H1 (cell line): ENCODE measurements around the gene SELPLG. TPM values are rescaled to one million over a fixed set of nuclear protein-coding genes. Genes with fewer than 3 reads are reported as not detected.

Experiments
- CTCF ChIA-PET: fragments of 300-600 bp; sonication (Branson Sonifier 250); formaldehyde crosslinking; loops from one replicate; lab custom pipeline; 2021; ENCODE audit not compliant: partially characterized antibody; lab: Charles Lee
- POLR2A ChIA-PET: fragments of 300-600 bp; sonication (Branson Sonifier 250); formaldehyde crosslinking; loops from one replicate; lab custom pipeline; 2021; ENCODE audit warnings: inconsistent platforms; ENCODE audit not compliant: partially characterized antibody; lab: Charles Lee
- DNase-seq, 2 experiments: peaks; one replicate each; pipeline versions ENCODE4 v3.0.0 to v3.0.0-alpha.2; 2010 to 2022; ENCODE audit warnings: low spot score in 2 of 2, low read depth in 1 of 2, mixed read lengths in 1 of 2
- FAIRE-seq: peaks from 2 replicates; lab custom pipeline; 2011; peaks lifted over from hg19 to GRCh38; lab: Jason Lieb, UNC
- H2AFZ ChIP-seq: 2 replicates; pipeline ENCODE4 v1.8.1; 2012; ENCODE audit warnings: low read length, inconsistent platforms
- H2AK5ac ChIP-seq: 2 replicates; pipeline ENCODE4 v1.6.1; 2013; ENCODE audit warnings: low read depth, low read length
- H2BK120ac ChIP-seq: replicated peaks from 2 replicates; pipeline ENCODE3; 2013; ENCODE audit warnings: low read depth, low read length, inconsistent platforms
- H2BK12ac ChIP-seq: 2 replicates; pipeline ENCODE4 v1.6.1; 2013; ENCODE audit warnings: low read depth, low read length
- H2BK15ac ChIP-seq: 2 replicates; pipeline ENCODE4 v1.6.1; 2013; ENCODE audit warnings: low read length
- H2BK20ac ChIP-seq: 2 replicates; pipeline ENCODE4 v1.6.1; 2013; ENCODE audit warnings: low read length
- H2BK5ac ChIP-seq: 2 replicates; pipeline ENCODE4 v1.6.1; 2013; ENCODE audit warnings: low read depth, low read length
- H3K14ac ChIP-seq: 2 replicates; pipeline ENCODE4 v1.6.1; 2013; ENCODE audit warnings: inconsistent platforms; ENCODE audit not compliant: insufficient read length
- H3K18ac ChIP-seq: 2 replicates; pipeline ENCODE4 v1.6.1; 2013; ENCODE audit warnings: low read length; ENCODE audit errors: extremely low read depth
- H3K23ac ChIP-seq: 2 replicates; pipeline ENCODE4 v1.6.1; 2013; ENCODE audit warnings: inconsistent platforms; ENCODE audit not compliant: insufficient read length
- H3K23me2 ChIP-seq: 2 replicates; pipeline ENCODE4 v1.6.1; 2013; ENCODE audit warnings: low read depth, low read length
- H3K27ac ChIP-seq: 2 replicates; pipeline ENCODE4 v1.6.1; 2011; ENCODE audit warnings: low read depth, low read length, inconsistent platforms
- H3K27me3 ChIP-seq, 4 experiments: replicated peaks in 1 of 4; 1 replicate in 1 of 4; 2 replicates in 3 of 4; pipeline versions ENCODE4 v1.6.1 to v1.8.1; 2011 to 2013; ENCODE audit warnings: low read length in 3 of 4, mild to moderate bottlenecking in 3 of 4, inconsistent platforms in 2 of 4, mixed read lengths in 2 of 4, moderate library complexity in 1 of 4; ENCODE audit not compliant: control insufficient read depth in 3 of 4, insufficient read depth in 3 of 4; ENCODE audit errors: extremely low read depth in 1 of 4
- H3K36me3 ChIP-seq, 4 experiments: 2 replicates each; pipeline versions ENCODE4 v1.6.1 to v1.8.1; 2011 to 2013; ENCODE audit warnings: mild to moderate bottlenecking in 4 of 4, low read length in 3 of 4, moderate library complexity in 2 of 4, control low read depth in 1 of 4, inconsistent platforms in 1 of 4; ENCODE audit not compliant: insufficient read depth in 4 of 4, control insufficient read depth in 2 of 4
- H3K4ac ChIP-seq: replicated peaks from 2 replicates; pipeline ENCODE3; 2013; ENCODE audit warnings: low read length, low read depth, mixed read lengths, inconsistent platforms; ENCODE audit not compliant: insufficient read length
- H3K4me1 ChIP-seq, 4 experiments: replicated peaks in 1 of 4; 1 replicate in 1 of 4; 2 replicates in 3 of 4; pipeline versions ENCODE4 v1.6.1 to v1.8.1; 2011 to 2013; ENCODE audit warnings: low read length in 3 of 4, inconsistent platforms in 2 of 4, mixed read lengths in 1 of 4; ENCODE audit not compliant: insufficient read depth in 4 of 4, control insufficient read depth in 3 of 4
- H3K4me2 ChIP-seq, 2 experiments: 2 replicates each; pipeline versions ENCODE4 v1.6.1 to v1.8.1; 2011 to 2013; ENCODE audit warnings: low read depth in 2 of 2, low read length in 2 of 2, control low read depth in 1 of 2, inconsistent platforms in 1 of 2, mild to moderate bottlenecking in 1 of 2; ENCODE audit not compliant: insufficient read depth in 1 of 2
- H3K4me3 ChIP-seq, 4 experiments: fragments of 200-600, 300-600 bp in 1 of 4; sonication (generic), shearing (Covaris generic), sonication (Bioruptor Twin) in 1 of 4; 2 replicates each; pipeline versions ENCODE4 v1.5.1 to v1.8.1; 2011 to 2016; ENCODE audit warnings: low read length in 4 of 4, low read depth in 3 of 4, control low read depth in 2 of 4, inconsistent platforms in 2 of 4, mild to moderate bottlenecking in 2 of 4, mixed read lengths in 1 of 4, moderate library complexity in 1 of 4; ENCODE audit not compliant: insufficient read depth in 2 of 4; ENCODE audit errors: extremely low read depth in 1 of 4
- H3K56ac ChIP-seq: replicated peaks from 2 replicates; pipeline ENCODE3; 2013; ENCODE audit warnings: low read depth, mild to moderate bottlenecking, mixed read lengths, low read length, inconsistent platforms; ENCODE audit not compliant: insufficient read length
- H3K79me1 ChIP-seq: 2 replicates; pipeline ENCODE4 v1.6.1; 2013; ENCODE audit warnings: low read depth, low read length, control low read depth
- H3K79me2 ChIP-seq, 2 experiments: 2 replicates each; pipeline versions ENCODE4 v1.6.1 to v1.8.1; 2012 to 2013; ENCODE audit warnings: low read length in 2 of 2, mild to moderate bottlenecking in 2 of 2, inconsistent platforms in 1 of 2; ENCODE audit not compliant: insufficient read depth in 2 of 2, control insufficient read depth in 1 of 2
- H3K9ac ChIP-seq, 4 experiments: replicated peaks in 1 of 4; 1 replicate in 1 of 4; 2 replicates in 3 of 4; pipeline versions ENCODE4 v1.6.1 to v1.8.1; 2011 to 2013; ENCODE audit warnings: low read depth in 3 of 4, low read length in 3 of 4, control low read depth in 2 of 4, mild to moderate bottlenecking in 2 of 4, moderate library complexity in 2 of 4, inconsistent platforms in 1 of 4; ENCODE audit errors: extremely low read depth in 1 of 4
- H3K9me3 ChIP-seq, 2 experiments: 2 replicates each; pipeline versions ENCODE4 v1.6.1 to v1.8.1; 2012 to 2013; ENCODE audit warnings: mild to moderate bottlenecking in 2 of 2, moderate library complexity in 2 of 2, control low read depth in 1 of 2, inconsistent platforms in 1 of 2, low read depth in 1 of 2, low read length in 1 of 2, mixed read lengths in 1 of 2; ENCODE audit not compliant: insufficient read depth in 2 of 2
- H4K20me1 ChIP-seq, 2 experiments: replicated peaks in 1 of 2; 2 replicates each; pipeline versions ENCODE3 to v1.8.1; 2011 to 2013; ENCODE audit warnings: inconsistent platforms in 2 of 2, low read length in 2 of 2, mild to moderate bottlenecking in 1 of 2; ENCODE audit not compliant: insufficient read depth in 2 of 2, control insufficient read depth in 1 of 2
- H4K5ac ChIP-seq: 2 replicates; pipeline ENCODE4 v1.6.1; 2013; ENCODE audit warnings: low read length, low read depth, mixed read lengths, inconsistent platforms; ENCODE audit not compliant: insufficient read length
- H4K8ac ChIP-seq: 2 replicates; pipeline ENCODE4 v1.8.0; 2013; ENCODE audit warnings: mild to moderate bottlenecking, moderate library complexity, low read length, inconsistent platforms; ENCODE audit not compliant: insufficient read depth; ENCODE audit errors: extremely low read depth
- H4K91ac ChIP-seq: replicated peaks from 2 replicates; pipeline ENCODE3; 2013; ENCODE audit warnings: low read length, mixed read lengths, inconsistent platforms; ENCODE audit not compliant: insufficient read length
- KDM1A ChIP-seq: fragments of 200-600, 300-600 bp; sonication (generic); IDR thresholded peaks from 2 replicates; pipeline ENCODE4 v1.7.1; 2016; ENCODE audit warnings: mild to moderate bottlenecking, low read length, borderline replicate concordance
- TAF7 ChIP-seq: optimal IDR thresholded peaks from 2 replicates; pipeline ENCODE3; 2011; ENCODE audit warnings: low read depth, mild to moderate bottlenecking, inconsistent platforms, low read length, moderate library complexity, borderline replicate concordance
- WGBS, 2 experiments: shearing (Covaris generic) in 1 of 2; methylation state at CpG; one replicate each; pipeline versions ENCODE4 v1.1.6 to v1.1.7; 2013 to 2015; ENCODE audit warnings: low lambda C conversion rate in 2 of 2, mixed read lengths in 2 of 2, inconsistent platforms in 1 of 2, low coverage in 1 of 2, missing lambda C conversion rate in 1 of 2; ENCODE audit not compliant: insufficient replicate concordance in 2 of 2, insufficient coverage in 1 of 2, insufficient read length in 1 of 2; ENCODE audit errors: extremely low coverage in 1 of 2, missing lambda C conversion rate in 1 of 2; 5-methylcytosine and 5-hydroxymethylcytosine counted together
- polyA plus RNA-seq, 7 experiments: library from polyadenylated mRNA; depleted of rRNA in 3 of 7; stranded (reverse) in 5 of 7; unstranded in 2 of 7; fragments of >200 nt in 5 of 7; fragments of 200-250 nt in 2 of 7; gene quantifications; 1 replicate in 5 of 7; 2 replicates in 1 of 7; 4 replicates in 1 of 7; pipeline versions ENCODE4 v1.2.1 to v1.2.3, GENCODE V29; 2011 to 2013; ENCODE audit warnings: missing spikeins in 2 of 7, mixed read lengths in 2 of 7
- total RNA-seq: library from RNA; stranded (reverse); fragmentation: NEBNext Ultra II Directional; extraction: Animal tissue kit (Norgen Biotek cat#: 25700); gene quantifications from 2 replicates; pipeline ENCODE4 v1.2.1, GENCODE V29; 2021

The SELPLG gene
- total and polyA plus RNA-seq, 2 of the 8 experiments (the other 6 are each of a cell fraction or from before 2014, with no cell fraction given): 0.18 TPM; not detected in 1

- Histone ChIP-seq H2AFZ (no peak overlapping the region; the same call in 1 of the 2 replicates), H3K4me1 (peaks cover 18 to 45% (median 25%) of the 10 kb centered on the region in 4 experiments), H3K14ac (no peak overlapping the region), H3K18ac (0 out of 2 replicates have a peak overlapping the region, but pooled peaks have one; percentile 20), H4K91ac (no peak overlapping the region), H3K79me2 (no peaks in the 10 kb centered on the region), H3K4me3 (no peak overlapping the region), H3K79me1 (no peaks in the 10 kb centered on the region), H4K20me1 (no peaks in the 10 kb centered on the region), H2BK5ac (peak overlapping the region; percentile 29; the same call in 1 of the 2 replicates), H3K36me3 (no peaks in the 10 kb centered on the region), H3K9me3 (no peaks in the 10 kb centered on the region), H2BK12ac (peak overlapping the region; percentile 92), H3K23ac (no peak overlapping the region), H3K23me2 (no peaks in the 10 kb centered on the region), H3K56ac (no peak overlapping the region), H2BK120ac (no peak overlapping the region), H2BK15ac (peak overlapping the region; percentile 32; the same call in 1 of the 2 replicates), H3K27ac (no peak overlapping the region), H3K9ac (no peak overlapping the region), H4K8ac (no peak overlapping the region)
- DNase-seq: no peak
- POLR2A ChIA-PET: interaction anchor here (0.7 to 1.5 kb wide), 3 partner anchors 9 to 19 kb away, joined by 3 to 4 read pairs (median 3); no protein-coding TSS in a partner anchor
- WGBS, 2 experiments: 89% methylated on average over 6 of the region's 6 CpGs; no CpG with 5 or more reads in 1 of the 2 experiments
- TF ChIP-seq KDM1A (peak; percentile 63; the same call in 1 of the 2 replicates), TAF7 (no peak)
- TF ChIP-seq, all 59 proteins: peak for 1
- Histone ChIP-seq H2BK20ac (peak overlapping the region; percentile 92; the same call in 1 of the 2 replicates), H3K27me3 (no peaks in the 10 kb centered on the region), H3K4me2 (0 out of 4 replicates have a peak overlapping the region, but pooled peaks have one; percentile 9 to 17), H4K5ac (no peak overlapping the region), H2AK5ac (peak overlapping the region; percentile 29), H3K4ac (no peak overlapping the region)
- CTCF ChIA-PET: interaction anchor here (0.9 to 10.0 kb wide), 8 partner anchors 11 to 179 kb away, joined by 3 to 90 read pairs (median 4); no protein-coding TSS in a partner anchor
- no peak for FAIRE-seq
These were observed 2.5 kb upstream of the SELPLG start for GRCh38 chr12:108635997-108636808.
